Measurements from ENCODE around the gene CD9. TPM values are rescaled to one million over a fixed set of nuclear protein-coding genes. Genes with fewer than 3 reads are reported as not detected.

Gene CD9
- total and polyA plus RNA-seq, 2 donors (not counting 1 experiment from before 2014, with no cell fraction given): 7.2 to 12.8 TPM

GRCh38 chr12:6266541-6266966 is 66.4 kb downstream of the CD9 start:
- no peaks in the 10 kb centered on the region for H3K36me3 ChIP-seq (replicated peaks in 1 of 2; ENCODE audit: control extremely low read depth in 1 of 2, control insufficient read depth in 1 of 2, extremely low read depth in 1 of 2, insufficient read depth in 2 of 2, low read length in 1 of 2)
- Mint-ChIP-seq H3K9me3 (ENCODE audit: insufficient read depth) (no peaks in the 10 kb centered on the region), H3K4me1 (no peaks in the 10 kb centered on the region), H3K4me3 (no peak overlapping the region), H3K27me3 (peaks cover 11% of the 10 kb centered on the region), H3K27ac (no peak overlapping the region)
- H4K20me1 ChIP-seq (ENCODE audit: control insufficient read depth, insufficient read depth, low read length, poor library complexity, severe bottlenecking): no peaks in the 10 kb centered on the region
- H3K79me2 ChIP-seq (ENCODE audit: control insufficient read depth, insufficient read depth, low read length): no peaks in the 10 kb centered on the region
- H3K9me3 ChIP-seq (ENCODE audit: control extremely low read depth in 1 of 3, control insufficient read depth in 2 of 3, insufficient read depth in 1 of 3, low read length in 2 of 3): no peaks in the 10 kb centered on the region
- no peak overlapping the region for H3K4me3 ChIP-seq (ENCODE audit: control extremely low read depth in 1 of 5, extremely low read depth in 1 of 5, insufficient read depth in 1 of 5, low read depth in 2 of 5, low read length in 4 of 5)
- H3K4me1 ChIP-seq (ENCODE audit: control insufficient read depth in 2 of 2, insufficient read depth in 2 of 2, low read length in 2 of 2): peaks cover 0 to 3% of the 10 kb centered on the region in 2 donors
- no peak for TF ChIP-seq EZH2 (IDR thresholded peaks at IDR 0.05; ENCODE audit: borderline replicate concordance, insufficient read depth, low read depth, low read length, poor library complexity, severe bottlenecking)
- no peak overlapping the region for H3K4me2 ChIP-seq (replicated peaks; ENCODE audit: low read depth, low read length, poor library complexity, severe bottlenecking)
- CTCF ChIA-PET: interaction anchor here (0.6 to 1.5 kb wide), 2 partner anchors 50 to 71 kb away, joined by 3 read pairs; no protein-coding TSS in a partner anchor
- no peak for ATAC-seq (ENCODE audit: low read depth)
- H3K27me3 ChIP-seq (replicated peaks in 1 of 4; ENCODE audit: control extremely low read depth in 1 of 4, control insufficient read depth in 3 of 4, insufficient read depth in 4 of 4, low read length in 3 of 4): peaks cover 0 to 6% (median under 1%) of the 10 kb centered on the region in 4 experiments
- no peak overlapping the region for H3K27ac ChIP-seq (ENCODE audit: low read length in 2 of 2)
- no peak overlapping the region for H2AFZ ChIP-seq (ENCODE audit: insufficient read depth, low read depth, low read length, poor library complexity, severe bottlenecking)
- no peak overlapping the region for H3K9ac ChIP-seq (ENCODE audit: low read length)
- WGBS (ENCODE audit: insufficient coverage): 90% methylated on average over 2 of the region's 7 CpGs
- POLR2A ChIA-PET: no interaction called here
- intact Hi-C loops (cut with micrococcal nuclease): no loop called here
- DNase-seq: no peak

GRCh38 chr12:6266971-6267721 is 66.9 kb downstream of the CD9 start:
- H3K9me3 ChIP-seq (ENCODE audit: control extremely low read depth in 1 of 3, control insufficient read depth in 2 of 3, insufficient read depth in 1 of 3, low read length in 2 of 3): no peaks in the 10 kb centered on the region
- no peak for ATAC-seq (ENCODE audit: low read depth)
- CTCF ChIA-PET: interaction anchor here (1.5 to 1.7 kb wide), 2 partner anchors 12 to 72 kb away, joined by 3 to 4 read pairs; no protein-coding TSS in a partner anchor
- POLR2A ChIA-PET: no interaction called here
- no peaks in the 10 kb centered on the region for H4K20me1 ChIP-seq (ENCODE audit: control insufficient read depth, insufficient read depth, low read length, poor library complexity, severe bottlenecking)
- Mint-ChIP-seq H3K4me3 (no peak overlapping the region), H3K4me1 (no peaks in the 10 kb centered on the region), H3K27ac (no peak overlapping the region), H3K9me3 (ENCODE audit: insufficient read depth) (no peaks in the 10 kb centered on the region), H3K27me3 (peaks cover 11% of the 10 kb centered on the region)
- WGBS (ENCODE audit: insufficient coverage): 67% methylated on average over 1 of the region's 12 CpGs
- intact Hi-C loops (cut with micrococcal nuclease): no loop called here
- H3K79me2 ChIP-seq (ENCODE audit: control insufficient read depth, insufficient read depth, low read length): no peaks in the 10 kb centered on the region
- H3K9ac ChIP-seq (ENCODE audit: low read length): no peak overlapping the region
- peaks cover 0 to 2% (median under 1%) of the 10 kb centered on the region in 4 experiments for H3K27me3 ChIP-seq (replicated peaks in 1 of 4; ENCODE audit: control extremely low read depth in 1 of 4, control insufficient read depth in 3 of 4, insufficient read depth in 4 of 4, low read length in 3 of 4)
- no peak overlapping the region for H3K4me3 ChIP-seq (ENCODE audit: control extremely low read depth in 1 of 5, extremely low read depth in 1 of 5, insufficient read depth in 1 of 5, low read depth in 2 of 5, low read length in 4 of 5)
- TF ChIP-seq, protein P1, sequence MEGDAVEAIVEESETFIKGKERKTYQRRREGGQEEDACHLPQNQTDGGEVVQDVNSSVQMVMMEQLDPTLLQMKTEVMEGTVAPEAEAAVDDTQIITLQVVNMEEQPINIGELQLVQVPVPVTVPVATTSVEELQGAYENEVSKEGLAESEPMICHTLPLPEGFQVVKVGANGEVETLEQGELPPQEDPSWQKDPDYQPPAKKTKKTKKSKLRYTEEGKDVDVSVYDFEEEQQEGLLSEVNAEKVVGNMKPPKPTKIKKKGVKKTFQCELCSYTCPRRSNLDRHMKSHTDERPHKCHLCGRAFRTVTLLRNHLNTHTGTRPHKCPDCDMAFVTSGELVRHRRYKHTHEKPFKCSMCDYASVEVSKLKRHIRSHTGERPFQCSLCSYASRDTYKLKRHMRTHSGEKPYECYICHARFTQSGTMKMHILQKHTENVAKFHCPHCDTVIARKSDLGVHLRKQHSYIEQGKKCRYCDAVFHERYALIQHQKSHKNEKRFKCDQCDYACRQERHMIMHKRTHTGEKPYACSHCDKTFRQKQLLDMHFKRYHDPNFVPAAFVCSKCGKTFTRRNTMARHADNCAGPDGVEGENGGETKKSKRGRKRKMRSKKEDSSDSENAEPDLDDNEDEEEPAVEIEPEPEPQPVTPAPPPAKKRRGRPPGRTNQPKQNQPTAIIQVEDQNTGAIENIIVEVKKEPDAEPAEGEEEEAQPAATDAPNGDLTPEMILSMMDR (IDR thresholded peaks at IDR 0.05): no peak
- TF ChIP-seq EZH2 (IDR thresholded peaks at IDR 0.05; ENCODE audit: borderline replicate concordance, insufficient read depth, low read depth, low read length, poor library complexity, severe bottlenecking): no peak
- no peak overlapping the region for H3K4me2 ChIP-seq (replicated peaks; ENCODE audit: low read depth, low read length, poor library complexity, severe bottlenecking)
- H3K27ac ChIP-seq (ENCODE audit: low read length in 2 of 2): no peak overlapping the region
- H3K36me3 ChIP-seq (replicated peaks in 1 of 2; ENCODE audit: control extremely low read depth in 1 of 2, control insufficient read depth in 1 of 2, extremely low read depth in 1 of 2, insufficient read depth in 2 of 2, low read length in 1 of 2): no peaks in the 10 kb centered on the region
- no peak for DNase-seq
- no peak overlapping the region for H2AFZ ChIP-seq (ENCODE audit: insufficient read depth, low read depth, low read length, poor library complexity, severe bottlenecking)
- peaks cover 0 to 3% of the 10 kb centered on the region in 2 donors for H3K4me1 ChIP-seq (ENCODE audit: control insufficient read depth in 2 of 2, insufficient read depth in 2 of 2, low read length in 2 of 2)

Measured in B cell (primary cell).